Suprapubic skin (tissue), 4 donors: ENCODE measurements around the gene C3orf20. TPM values are rescaled to one million over a fixed set of nuclear protein-coding genes. Genes with fewer than 3 reads are reported as not detected.

Source experiments
- DNase-seq, 2 donors: peaks; one replicate each; pipeline ENCODE4 v3.0.0-alpha.2; 2019; ENCODE audit warnings: low spot score in 2 of 2
- H3K27ac ChIP-seq: fragments of 200-600 bp; sonication (generic); one replicate; pipeline ENCODE4 v1.5.1; 2019
- H3K27me3 ChIP-seq: fragments of 200-600 bp; sonication (generic); one replicate; pipeline ENCODE4 v1.5.1; 2019
- H3K36me3 ChIP-seq: fragments of 200-600 bp; sonication (generic); one replicate; pipeline ENCODE4 v1.5.1; 2019
- H3K4me1 ChIP-seq: fragments of 200-600 bp; sonication (generic); one replicate; pipeline ENCODE4 v1.5.1; 2019
- H3K4me3 ChIP-seq: fragments of 200-600 bp; sonication (generic); one replicate; pipeline ENCODE4 v1.5.1; 2019; ENCODE audit warnings: mild to moderate bottlenecking
- H3K9me3 ChIP-seq: fragments of 200-600 bp; sonication (generic); one replicate; pipeline ENCODE4 v1.5.1; 2019
- CTCF ChIP-seq, 2 donors: fragments of 200-600 bp in 1 of 2; fragments of 450-650 bp in 1 of 2; sonication (generic) in 1 of 2; IDR thresholded peaks; one replicate each; pipeline ENCODE4 v1.5.1; 2016 to 2019; ENCODE audit warnings: antibody characterized with exemption in 2 of 2, mild to moderate bottlenecking in 1 of 2, moderate library complexity in 1 of 2
- EP300 ChIP-seq: sonication (generic); formaldehyde crosslinking; IDR thresholded peaks from one replicate; pipeline ENCODE4 v1.6.1; 2017; ENCODE audit warnings: antibody characterized with exemption
- POLR2A ChIP-seq, 2 donors: fragments of 450-650 bp; IDR thresholded peaks; one replicate each; pipeline ENCODE4 v1.6.1; 2017; ENCODE audit warnings: antibody characterized with exemption in 2 of 2, mild to moderate bottlenecking in 2 of 2, moderate library complexity in 2 of 2
- POLR2AphosphoS5 ChIP-seq, 3 donors: sonication (generic); formaldehyde crosslinking; IDR thresholded peaks; one replicate each; pipeline ENCODE4 v1.6.1; 2017; ENCODE audit warnings: antibody characterized with exemption in 3 of 3
- WGBS: methylation state at CpG from one replicate; pipeline ENCODE4 v1.1.5; 2018; 5-methylcytosine and 5-hydroxymethylcytosine counted together
- total RNA-seq, 4 donors: library from RNA; depleted of rRNA; stranded (reverse); fragments of >200 nt; gene quantifications; one replicate each; pipeline ENCODE4 v1.1.0, GENCODE V29; 2016

C3orf20 gene
- total RNA-seq, 4 donors from 2014 or later, result 0.21 TPM; not detected in 3

GRCh38 chr3:14645453-14645852, 29.5 kb upstream of the C3orf20 start:
- H3K27ac ChIP-seq, result no peak overlapping the region
- DNase-seq, result no peak
- WGBS, result 86% methylated on average over 5 of the region's 5 CpGs
- no peaks in the 10 kb centered on the region for H3K36me3 ChIP-seq
- no peaks in the 10 kb centered on the region for H3K4me1 ChIP-seq
- H3K27me3 ChIP-seq, result peaks cover 15% of the 10 kb centered on the region
- no peak overlapping the region for H3K4me3 ChIP-seq
- TF ChIP-seq POLR2A (IDR thresholded peaks at IDR 0.05) (no peak), CTCF (IDR thresholded peaks at IDR 0.05) (no peak), POLR2AphosphoS5 (IDR thresholded peaks at IDR 0.05) (no peak), EP300 (no peak)
- no peaks in the 10 kb centered on the region for H3K9me3 ChIP-seq

DNA sequence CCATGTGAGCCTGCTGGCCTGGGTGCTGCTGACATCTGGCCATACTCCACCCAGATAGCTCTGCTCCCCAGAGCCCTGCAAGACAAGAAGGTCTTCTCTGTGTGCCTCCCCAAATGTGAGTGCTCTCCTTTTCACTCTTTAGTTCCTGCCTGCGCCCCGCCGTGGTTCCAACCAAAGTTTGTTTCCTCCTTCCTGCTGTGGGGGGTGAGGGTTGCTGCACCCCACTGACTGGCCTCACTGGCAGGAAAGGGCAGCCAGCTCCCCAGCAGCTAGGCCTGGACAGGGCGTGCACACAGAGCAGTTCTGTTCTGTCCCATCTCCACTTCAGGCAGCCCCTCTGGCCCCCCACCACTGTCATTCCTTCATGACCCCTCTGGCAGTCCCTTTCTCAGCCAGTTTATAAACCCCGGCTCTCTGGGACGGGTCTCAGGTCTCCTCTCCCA, 28.8 kb upstream of the C3orf20 start:
- WGBS, result 88% methylated on average over 6 of the region's 6 CpGs
- no peaks in the 10 kb centered on the region for H3K36me3 ChIP-seq
- H3K4me3 ChIP-seq, result no peak overlapping the region
- peaks cover 15% of the 10 kb centered on the region for H3K27me3 ChIP-seq
- TF ChIP-seq EP300 (no peak), POLR2AphosphoS5 (IDR thresholded peaks at IDR 0.05) (no peak), CTCF (IDR thresholded peaks at IDR 0.05) (no peak), POLR2A (IDR thresholded peaks at IDR 0.05) (no peak)
- no peak overlapping the region for H3K27ac ChIP-seq
- no peaks in the 10 kb centered on the region for H3K9me3 ChIP-seq
- H3K4me1 ChIP-seq, result no peaks in the 10 kb centered on the region
- no peak for DNase-seq

DNA sequence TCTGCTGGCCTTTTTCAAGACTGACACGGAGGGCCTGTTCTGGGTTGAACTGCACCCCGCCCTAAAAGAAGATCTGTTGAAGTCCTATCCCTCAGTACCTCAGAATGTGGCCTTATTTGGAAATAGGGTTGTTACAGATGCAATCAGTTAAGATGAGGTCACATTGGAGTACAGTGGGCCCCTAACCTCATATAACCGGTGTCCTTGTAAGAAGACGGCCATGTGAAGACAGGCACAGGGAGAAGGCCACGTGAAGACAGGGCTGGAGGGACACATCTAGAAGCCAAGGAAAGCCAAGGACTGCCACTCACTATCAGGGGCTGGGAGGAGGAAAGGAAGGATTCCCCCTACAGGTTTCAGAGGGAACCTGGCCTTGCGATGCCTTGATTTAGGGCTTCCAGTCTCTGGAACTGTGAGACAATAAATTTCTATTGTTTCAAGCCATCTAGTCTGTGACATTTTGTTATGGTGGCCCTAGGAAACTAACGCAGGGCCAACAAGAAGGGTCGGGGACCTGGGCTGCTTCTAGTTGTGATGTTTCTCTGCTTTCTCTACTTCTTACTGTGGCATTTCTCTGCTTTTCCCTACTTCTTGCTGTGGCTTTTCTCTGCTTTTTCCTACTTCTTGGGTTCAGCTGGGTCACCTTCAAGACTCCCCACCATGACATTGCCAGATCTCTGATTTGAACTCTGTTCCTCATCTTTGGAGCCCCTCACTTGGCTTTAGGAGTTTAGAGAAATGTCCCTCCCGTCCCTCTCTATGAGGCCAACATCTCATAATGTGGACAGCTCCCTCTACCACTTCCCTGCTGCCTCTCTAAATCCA, 28.1 kb upstream of the C3orf20 start:
- Histone ChIP-seq H3K9me3 (no peaks in the 10 kb centered on the region), H3K27me3 (peaks cover 8% of the 10 kb centered on the region), H3K4me3 (no peak overlapping the region), H3K27ac (no peak overlapping the region), H3K36me3 (no peaks in the 10 kb centered on the region), H3K4me1 (no peaks in the 10 kb centered on the region)
- DNase-seq, result no peak
- 83% methylated on average over 9 of the region's 9 CpGs for WGBS
- TF ChIP-seq CTCF (IDR thresholded peaks at IDR 0.05) (no peak), POLR2AphosphoS5 (IDR thresholded peaks at IDR 0.05) (no peak)

- Histone ChIP-seq H3K27me3 (peaks cover 4% of the 10 kb centered on the region), H3K4me3 (no peak overlapping the region), H3K27ac (no peak overlapping the region), H3K4me1 (peaks cover 14% of the 10 kb centered on the region), H3K9me3 (no peaks in the 10 kb centered on the region), H3K36me3 (no peaks in the 10 kb centered on the region)
- 74% methylated on average over 19 of the region's 19 CpGs for WGBS
- TF ChIP-seq POLR2A (IDR thresholded peaks at IDR 0.05), result no peak
- DNase-seq, result no peak
These were observed 26.7 kb upstream of the C3orf20 start for GRCh38 chr3:14647976-14648955.

DNA sequence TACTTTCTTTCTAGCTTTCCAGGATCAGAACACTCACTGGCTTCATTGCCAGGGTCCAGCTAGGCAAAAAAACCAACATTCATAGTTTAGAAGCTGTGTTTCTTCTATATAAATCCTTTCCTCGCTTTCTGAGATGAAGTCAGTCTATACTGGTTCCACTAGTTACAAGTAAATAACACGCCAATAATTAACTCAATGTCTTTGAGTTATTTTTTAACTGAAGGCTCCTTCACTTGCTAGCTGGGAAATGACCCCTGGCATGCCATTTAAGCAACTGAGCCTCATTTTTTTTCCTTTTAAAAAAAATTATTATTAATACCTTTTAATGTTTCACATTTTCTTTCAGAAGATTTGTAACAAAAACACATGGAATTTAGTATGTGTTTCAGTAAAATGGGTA, 25.5 kb upstream of the C3orf20 start:
- Histone ChIP-seq H3K4me3 (no peak overlapping the region), H3K36me3 (no peaks in the 10 kb centered on the region), H3K9me3 (no peaks in the 10 kb centered on the region), H3K27me3 (no peaks in the 10 kb centered on the region), H3K4me1 (peaks cover 20% of the 10 kb centered on the region), H3K27ac (no peak overlapping the region)
- DNase-seq, result no peak
- TF ChIP-seq POLR2A (IDR thresholded peaks at IDR 0.05) (no peak), POLR2AphosphoS5 (IDR thresholded peaks at IDR 0.05) (no peak), EP300 (no peak), CTCF (IDR thresholded peaks at IDR 0.05) (no peak)
- 90% methylated on average over 2 of the region's 2 CpGs for WGBS
